Transverse colon (tissue), 4 donors: ENCODE measurements around the gene FAM149B1.

Experiments
- CTCF ChIP-seq, 5 experiments: fragments of 200-600 bp in 3 of 5; fragments of 450-650 bp in 2 of 5; sonication (generic) in 3 of 5; IDR thresholded peaks; 1 replicate in 2 of 5; 2 replicates in 3 of 5; pipeline ENCODE4 v1.5.1; 2016 to 2017; ENCODE audit warnings: antibody characterized with exemption in 5 of 5, inconsistent platforms in 3 of 5, mild to moderate bottlenecking in 2 of 5, moderate library complexity in 1 of 5
- EP300 ChIP-seq: sonication (generic); formaldehyde crosslinking; IDR thresholded peaks from one replicate; pipeline ENCODE4 v1.6.1; 2017; ENCODE audit warnings: antibody characterized with exemption, low read depth
- POLR2A ChIP-seq: fragments of 450-650 bp; IDR thresholded peaks from one replicate; pipeline ENCODE4 v1.6.1; 2016; ENCODE audit warnings: antibody characterized with exemption, mild to moderate bottlenecking, moderate library complexity
- POLR2AphosphoS5 ChIP-seq, 3 donors: sonication (generic); formaldehyde crosslinking; IDR thresholded peaks; one replicate each; pipeline ENCODE4 v1.6.1; 2016; ENCODE audit warnings: antibody characterized with exemption in 3 of 3

GRCh38 chr10:73205890-73206289 lies 38.0 kb downstream of the FAM149B1 start:
- no peak for TF ChIP-seq CTCF (IDR thresholded peaks at IDR 0.05)
- TF ChIP-seq POLR2AphosphoS5 (IDR thresholded peaks at IDR 0.05), result no peak
- no peak for TF ChIP-seq POLR2A
- no peak for TF ChIP-seq EP300
